Activated CD8-positive, alpha-beta memory T cell treated with anti-CD3 and anti-CD28 coated beads, Interleukin-2, amount 50 U/mL, for 1 hour (primary cell): Measurements from ENCODE around the gene MIPOL1.
"Not testable (repeated sequence)": the region's sequence is repeated elsewhere in the genome, so short reads cannot be mapped to it uniquely, and the experiment has no call there.

Experiments used
- DNase-seq: peaks from one replicate; pipeline ENCODE4 v3.0.0-alpha.2; 2020; ENCODE audit errors: extremely low read depth

Gene MIPOL1

DNA sequence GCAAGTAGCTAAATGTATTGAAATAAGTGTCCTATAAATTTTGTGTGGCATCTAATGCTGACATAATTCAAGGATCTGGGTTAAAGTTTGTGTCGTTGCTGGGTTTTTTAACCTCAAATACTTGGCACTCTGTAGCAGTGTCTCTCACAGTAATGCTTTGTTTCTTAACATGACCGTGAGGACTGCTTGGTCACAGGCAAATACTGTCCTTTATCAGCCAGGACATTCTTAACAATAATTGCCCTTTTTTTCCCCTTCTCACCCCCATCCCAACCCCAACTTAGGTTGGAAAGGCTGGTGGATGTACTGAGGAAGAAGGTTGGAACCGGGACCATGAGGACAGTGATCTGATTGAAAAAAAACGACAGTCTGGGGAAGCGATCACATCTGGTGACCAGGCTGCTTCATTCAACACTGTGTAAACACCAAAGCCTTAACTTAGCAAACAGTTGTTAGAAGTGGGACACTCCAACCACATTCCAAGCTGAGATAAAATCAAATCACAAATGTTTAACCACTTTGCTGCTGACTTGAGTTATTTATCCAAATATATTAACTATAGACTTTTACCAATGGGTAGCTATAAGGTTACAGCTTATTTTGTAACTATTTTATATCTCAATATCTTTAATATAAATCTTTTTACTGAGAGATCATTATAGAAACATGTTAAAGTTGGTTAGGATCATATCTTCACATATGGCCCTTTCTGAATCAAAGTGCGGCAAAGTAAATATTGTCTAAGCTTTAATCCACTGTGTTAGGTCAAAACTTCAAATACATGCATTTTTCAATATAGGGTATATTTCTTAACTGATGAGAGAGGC is 349.1 kb downstream of the MIPOL1 start:
- no peak for DNase-seq

DNA sequence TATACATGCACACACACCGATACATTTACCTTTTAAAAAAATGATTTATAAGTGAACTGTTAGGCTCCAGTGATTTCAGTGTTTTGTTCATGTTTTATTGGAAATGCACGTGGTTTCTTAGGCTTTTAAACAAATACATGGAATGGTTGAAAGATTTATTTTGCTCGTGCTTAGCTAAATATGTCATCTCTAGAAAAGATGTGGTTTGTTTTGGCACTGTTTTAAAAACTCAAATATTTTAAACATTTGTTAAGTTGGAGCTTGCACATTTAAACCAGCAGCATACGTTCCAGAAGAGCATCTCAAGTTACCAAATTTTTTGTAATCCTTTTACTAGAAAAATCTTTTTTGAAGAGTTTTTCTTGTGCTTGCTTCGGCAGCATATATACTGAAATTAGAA is 352.8 kb downstream of the MIPOL1 start:
- no peak for DNase-seq

- no peak for DNase-seq
Measured at GRCh38 chr14:37551119-37551518, 353.4 kb downstream of the MIPOL1 start.

- no peak for DNase-seq
Measured at GRCh38 chr14:37553935-37554550, 356.3 kb downstream of the MIPOL1 start.

- DNase-seq = not testable (repeated sequence)
Measured at GRCh38 chr14:37555596-37555995, 357.9 kb downstream of the MIPOL1 start.

DNA sequence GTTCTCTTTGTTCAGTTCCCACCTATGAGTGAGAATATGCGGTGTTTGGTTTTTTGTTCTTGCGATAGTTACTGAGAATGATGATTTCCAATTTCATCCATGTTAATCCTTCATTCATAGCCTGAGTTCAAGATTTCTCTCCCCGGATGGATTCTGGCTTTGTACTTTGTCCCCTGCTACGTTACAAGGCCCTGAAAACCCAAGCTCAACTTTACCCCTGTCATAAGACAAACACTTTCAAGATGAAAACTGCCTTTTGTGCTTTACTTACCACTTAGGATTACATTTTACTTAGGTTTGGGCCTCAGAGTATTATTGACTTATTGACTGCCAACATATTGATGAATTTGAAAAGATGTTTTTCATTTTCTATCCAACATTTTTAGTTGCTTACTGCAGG is 361.0 kb downstream of the MIPOL1 start:
- DNase-seq = no peak

DNA sequence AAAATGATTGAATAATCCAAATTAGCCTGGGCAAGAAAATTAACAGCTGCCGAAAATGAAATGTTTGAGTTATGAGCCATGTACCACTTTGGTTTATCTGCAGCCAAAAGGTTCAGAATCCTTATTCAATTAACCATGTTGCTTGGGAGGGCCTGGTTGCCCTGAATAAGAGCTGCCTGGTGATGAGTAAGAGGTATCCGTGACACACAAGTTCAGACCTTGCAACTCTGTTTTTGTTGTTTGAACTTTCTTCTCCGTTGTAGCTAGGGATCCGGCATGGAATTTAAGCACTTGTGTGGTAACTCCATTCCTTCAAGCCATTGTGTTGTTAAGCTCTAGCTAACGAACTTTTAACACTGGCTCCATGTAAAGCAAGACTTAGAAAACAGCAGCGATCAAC is 361.6 kb downstream of the MIPOL1 start:
- no peak for DNase-seq

DNA sequence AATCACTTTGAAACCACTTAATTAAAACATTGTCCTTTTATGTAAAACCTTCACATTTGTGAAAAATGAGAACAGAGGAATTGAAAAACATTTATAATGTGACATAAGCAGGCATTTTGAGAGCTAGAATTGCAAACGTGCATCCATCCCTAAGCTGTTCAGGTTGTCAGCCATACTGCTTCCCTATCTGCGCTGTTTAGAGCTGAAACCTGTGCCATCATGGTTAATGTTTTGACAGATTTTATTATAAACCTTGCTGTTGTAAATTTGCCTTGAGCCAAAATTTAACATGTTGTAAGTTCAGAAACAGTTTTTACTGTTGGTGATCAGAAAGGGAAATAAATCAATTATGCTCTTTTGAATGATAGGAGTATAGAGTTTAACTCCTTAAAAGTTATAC is 365.5 kb downstream of the MIPOL1 start:
- no peak for DNase-seq

DNA sequence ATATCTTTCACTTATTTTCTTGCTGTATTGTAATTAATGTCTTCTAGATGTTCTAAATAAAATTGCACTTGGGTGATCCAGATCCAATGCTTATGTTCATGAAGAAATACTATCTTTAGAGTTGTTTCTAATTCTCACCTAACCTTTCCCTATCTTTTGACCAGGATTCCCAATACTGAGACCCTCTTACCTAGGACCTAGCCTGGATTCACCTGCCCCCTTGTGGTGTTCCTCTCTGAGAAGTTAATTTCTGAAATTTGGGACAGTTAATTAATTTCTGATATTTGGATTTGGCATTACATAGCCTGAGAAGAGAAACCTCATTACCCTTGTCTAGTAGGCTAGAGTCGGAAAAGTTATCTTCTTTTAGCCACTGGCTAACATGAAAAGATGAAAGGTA is 367.8 kb downstream of the MIPOL1 start:
- DNase-seq = no peak

DNA sequence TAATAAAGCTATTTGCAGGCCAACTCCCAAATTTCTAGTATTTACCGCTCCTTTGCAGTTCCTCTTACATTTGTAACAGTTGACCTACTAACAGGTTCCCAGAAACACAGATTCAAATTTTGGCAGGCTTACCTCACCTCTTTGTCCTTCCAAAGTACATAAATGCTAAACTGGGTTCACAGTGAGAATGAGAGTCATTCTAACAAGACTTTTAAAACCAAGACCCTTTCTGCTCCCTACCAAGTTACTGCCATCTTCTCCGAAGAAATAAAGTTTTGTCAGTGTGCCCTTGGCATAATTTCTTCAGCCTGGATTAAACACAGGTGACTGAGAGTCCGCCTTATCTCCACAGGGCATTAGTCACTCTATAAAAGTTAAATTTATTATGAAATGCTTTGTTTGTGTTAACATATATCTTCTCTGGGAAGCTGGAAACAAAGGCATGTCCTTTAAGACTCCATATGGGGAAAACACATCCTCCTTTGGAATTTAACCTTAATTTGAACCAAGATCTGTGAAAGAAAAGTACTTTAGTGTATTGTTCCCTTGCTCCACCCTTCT is 369.2 kb downstream of the MIPOL1 start:
- DNase-seq = no peak

- DNase-seq = no peak
Measured at GRCh38 chr14:37569729-37570128, 372.0 kb downstream of the MIPOL1 start.

DNA sequence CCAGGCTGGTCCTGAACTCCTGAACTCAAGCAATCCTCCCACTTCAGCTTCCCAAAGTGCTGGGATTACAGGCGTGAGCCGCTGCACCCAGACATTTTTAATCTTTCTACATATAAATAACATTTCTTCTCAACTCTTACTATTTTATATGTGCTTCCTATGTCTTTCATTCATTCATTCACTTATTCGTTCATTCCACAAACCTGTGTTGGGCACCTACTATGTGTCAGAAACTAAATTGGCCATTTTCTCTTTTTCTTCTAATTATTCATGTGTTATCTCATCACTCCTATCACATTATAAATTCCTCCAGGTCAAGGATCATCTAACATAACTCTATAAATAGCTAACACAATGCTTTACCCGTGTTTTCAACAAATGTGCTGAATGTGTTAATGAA is 373.7 kb downstream of the MIPOL1 start:
- DNase-seq = no peak

DNA sequence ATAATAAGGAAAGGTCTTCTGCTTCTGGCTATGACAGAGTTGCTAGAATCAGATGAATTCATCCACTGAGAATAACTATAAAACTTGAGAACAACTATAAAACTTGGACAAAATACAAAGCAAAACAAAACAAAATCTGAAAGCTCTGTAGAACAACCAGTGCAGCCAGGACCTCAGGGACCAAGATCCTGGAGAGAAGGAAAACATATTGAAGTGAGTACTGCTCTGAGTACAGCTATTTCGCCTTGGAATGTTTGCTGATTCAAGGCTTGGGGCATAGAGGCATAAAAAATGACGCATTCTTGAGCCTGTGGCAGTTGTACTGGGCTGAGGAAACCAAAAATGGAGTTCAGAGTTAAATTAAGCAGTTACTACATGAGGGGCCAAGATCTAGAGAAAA is 375.6 kb downstream of the MIPOL1 start:
- DNase-seq = no peak

DNA sequence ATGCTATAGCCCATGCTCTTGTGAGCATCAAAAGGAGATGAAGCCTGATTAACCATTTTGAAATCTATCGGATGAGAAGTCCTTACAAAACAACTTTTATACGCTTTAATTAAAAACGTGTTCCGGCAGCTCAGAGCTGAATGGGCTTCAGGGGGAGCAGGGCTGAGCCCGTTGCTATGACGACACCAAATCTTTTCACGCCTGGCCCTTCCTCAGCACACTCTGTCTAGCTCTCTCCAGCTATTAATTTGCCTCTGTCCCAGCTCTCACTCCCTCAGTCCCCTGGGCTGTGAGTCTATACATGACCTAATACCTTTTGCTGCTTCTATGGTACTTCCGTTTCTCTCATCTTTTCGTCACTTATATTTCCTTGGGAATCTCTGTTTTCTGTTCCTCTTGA is 381.5 kb downstream of the MIPOL1 start:
- no peak for DNase-seq

- no peak for DNase-seq
Measured at GRCh38 chr14:37580146-37580545, 382.4 kb downstream of the MIPOL1 start.

DNA sequence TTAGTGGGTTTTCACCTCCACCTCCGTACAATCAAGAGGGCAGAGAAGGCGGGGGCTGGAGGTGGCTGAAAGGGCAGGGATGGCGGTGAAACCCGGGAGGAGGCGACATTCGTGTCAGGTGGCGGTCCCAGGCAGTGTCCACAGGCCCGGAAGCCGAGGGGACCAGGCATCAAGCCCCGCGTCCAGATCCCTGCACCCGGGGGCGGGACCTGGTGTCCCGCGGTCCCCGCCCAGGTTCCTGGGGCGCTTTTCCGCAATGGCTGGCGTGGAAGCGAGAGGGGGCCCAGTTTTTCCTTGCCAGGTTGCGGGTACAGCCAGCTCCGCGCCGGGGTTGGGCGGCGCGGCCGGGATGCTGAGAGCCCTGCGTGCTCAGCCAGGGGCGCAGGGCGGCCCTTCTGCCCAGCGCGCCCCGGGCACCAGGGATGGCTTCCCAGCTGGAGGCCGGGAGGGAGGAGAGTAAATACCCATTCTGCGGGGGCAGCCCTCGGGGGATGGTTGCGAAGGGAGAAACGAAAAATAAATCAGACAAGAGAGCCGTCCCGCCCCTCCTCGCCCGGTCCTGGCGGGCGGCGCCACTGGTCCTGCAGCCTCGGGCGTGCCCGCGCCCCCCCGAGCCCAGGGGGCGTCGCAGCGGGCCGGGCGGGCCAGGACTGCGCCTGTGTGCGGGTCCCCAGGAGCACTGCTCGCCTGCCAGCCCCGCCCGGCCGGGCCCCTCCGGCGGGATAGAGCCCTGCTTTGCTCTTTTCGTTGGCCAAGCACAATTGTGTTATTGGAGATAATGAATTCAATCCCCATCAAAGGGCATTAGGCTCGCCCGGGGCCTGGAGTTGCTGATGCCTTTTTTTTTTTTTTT is 385.8 kb downstream of the MIPOL1 start:
- no peak for DNase-seq

DNA sequence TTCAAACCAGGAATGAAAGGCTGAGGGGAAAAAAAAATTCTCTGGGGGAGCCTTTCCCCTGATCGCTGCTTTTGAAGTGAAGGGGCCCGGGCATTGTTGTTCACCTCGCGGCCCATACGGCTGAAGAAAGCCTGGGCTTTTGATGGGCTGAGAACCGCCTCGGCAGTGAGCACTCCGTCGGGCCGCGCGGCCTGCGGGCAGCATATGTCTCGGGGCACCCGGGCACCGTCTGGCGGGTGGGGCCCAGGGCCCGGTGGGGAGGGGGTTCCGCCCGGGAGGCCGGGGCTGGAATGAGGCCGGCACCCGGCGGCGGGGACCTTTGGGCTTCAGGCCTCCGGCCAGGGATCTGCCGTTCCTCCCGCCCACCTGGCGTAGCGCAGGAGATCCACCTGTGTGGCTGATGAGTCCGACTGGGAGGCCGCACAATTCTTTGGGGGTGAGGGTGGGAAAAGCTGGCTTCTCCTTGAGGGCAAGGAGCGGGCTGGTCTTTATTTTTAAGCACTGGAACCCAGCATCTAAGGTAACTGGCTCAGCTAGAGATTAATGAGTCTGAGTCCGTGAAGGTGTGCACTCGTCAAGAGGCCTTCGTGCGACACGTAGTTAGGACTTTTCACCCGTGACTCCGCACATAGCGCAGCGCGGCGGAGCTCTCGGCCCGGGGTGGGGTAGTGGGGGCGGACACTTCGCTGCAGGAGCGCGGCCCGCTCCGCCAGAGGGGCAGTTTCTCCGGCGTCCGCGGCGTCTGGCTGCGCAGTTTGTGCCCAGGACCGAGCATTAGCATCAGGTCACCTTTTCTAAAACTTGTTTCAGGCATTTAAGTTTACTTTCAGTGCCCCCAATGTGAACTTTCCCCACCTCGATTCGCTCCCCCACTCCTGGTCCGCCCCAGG is 386.7 kb downstream of the MIPOL1 start:
- no peak for DNase-seq

DNA sequence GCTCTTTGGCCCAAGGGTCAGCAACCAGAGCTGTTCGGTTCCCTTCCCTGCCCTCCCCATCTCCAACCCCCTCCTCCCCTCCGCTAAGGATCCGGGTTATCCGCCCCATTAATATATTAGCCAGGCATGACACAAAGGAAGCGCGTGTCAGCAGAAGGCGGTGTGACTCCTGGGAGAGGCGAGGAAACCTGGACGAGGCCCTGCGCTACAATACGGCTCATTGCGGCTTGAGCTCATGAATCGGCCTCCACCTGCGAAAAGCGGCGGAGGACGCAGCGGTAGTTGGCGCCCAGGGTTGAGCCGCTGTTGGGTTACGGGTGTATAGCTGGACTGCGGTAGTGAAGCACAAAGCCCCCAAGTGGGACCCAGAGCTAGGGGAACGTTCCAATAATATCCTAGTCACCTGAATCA is 387.4 kb downstream of the MIPOL1 start:
- DNase-seq = no peak

DNA sequence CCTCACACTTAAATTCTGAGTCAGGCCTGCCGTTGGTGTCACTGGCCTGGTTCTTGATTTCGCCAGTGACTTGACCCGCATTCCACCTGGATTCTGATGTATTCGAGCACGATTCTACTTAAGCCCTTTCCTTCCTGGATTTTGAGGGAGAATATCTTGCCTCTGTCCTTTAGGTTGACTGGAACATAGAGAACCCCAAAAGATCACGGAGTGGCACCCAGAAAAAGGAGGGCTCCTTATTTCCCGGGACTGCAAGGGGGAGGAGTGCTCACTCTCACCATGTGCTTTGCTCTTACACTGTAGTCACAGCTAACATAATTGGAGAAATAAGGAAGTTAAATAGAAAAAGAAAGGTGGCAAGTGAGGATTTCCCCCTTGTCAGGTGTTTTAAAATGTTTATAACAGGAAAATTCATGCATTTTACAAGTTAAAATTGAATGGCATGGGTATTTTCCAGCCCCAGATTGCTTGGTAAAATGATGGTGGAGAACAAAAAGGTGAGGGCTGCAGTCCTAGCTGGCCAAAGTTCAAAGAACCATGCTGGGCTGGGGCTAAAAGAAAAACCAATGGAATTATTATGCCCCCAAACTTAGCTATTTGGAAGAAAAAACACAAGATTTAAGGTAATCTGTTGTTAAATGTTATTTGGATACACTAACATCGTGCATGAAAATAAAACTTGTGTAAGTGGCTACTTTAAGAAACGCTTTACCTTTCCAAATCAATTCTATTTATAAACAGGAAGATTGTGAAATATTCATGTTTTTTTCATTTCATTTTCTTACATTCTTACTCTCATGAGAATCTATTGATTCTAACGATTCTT is 388.4 kb downstream of the MIPOL1 start:
- DNase-seq = no peak

DNA sequence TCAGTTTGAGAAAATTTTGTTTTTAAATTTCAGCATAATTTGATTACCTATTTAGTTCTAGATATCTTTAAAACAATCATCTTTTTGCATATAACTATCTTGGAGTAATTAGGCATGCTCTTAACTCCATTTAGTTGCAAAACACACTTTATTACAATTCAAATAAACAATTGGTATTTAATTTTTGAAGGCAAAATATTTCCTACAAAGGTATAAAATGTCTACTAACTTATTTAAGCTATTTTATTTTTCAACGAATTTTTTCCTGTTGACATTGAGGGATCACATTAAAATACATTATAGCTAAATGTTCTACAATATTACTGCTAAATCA is 389.0 kb downstream of the MIPOL1 start:
- DNase-seq = no peak
